Measurements from ENCODE around the gene RASSF8. TPM values are rescaled to one million over a fixed set of nuclear protein-coding genes. Genes with fewer than 3 reads are reported as not detected.
"Not testable (repeated sequence)": the region's sequence is repeated elsewhere in the genome, so short reads cannot be mapped to it uniquely, and the experiment has no call there.

Gene RASSF8
- total RNA-seq, 3 donors from 2014 or later, result 0.19 to 0.58 (median 0.53) TPM

- H3K4me3 Mint-ChIP-seq, result no peak overlapping the region
- no peak for DNase-seq
- H3K9me3 Mint-ChIP-seq, result no peaks in the 10 kb centered on the region
- no peak for ATAC-seq
- H3K4me1 Mint-ChIP-seq (ENCODE audit: low read depth), result no peaks in the 10 kb centered on the region
- H3K27me3 Mint-ChIP-seq (ENCODE audit: low read depth), result no peaks in the 10 kb centered on the region
- H3K36me3 Mint-ChIP-seq (ENCODE audit: insufficient read depth), result no peaks in the 10 kb centered on the region
Measured at GRCh38 chr12:26036877-26037276, 78.4 kb downstream of the RASSF8 start.

GRCh38 chr12:26037615-26038220 lies 79.2 kb downstream of the RASSF8 start:
- Mint-ChIP-seq H3K9me3 (no peaks in the 10 kb centered on the region), H3K4me3 (no peak overlapping the region), H3K36me3 (ENCODE audit: insufficient read depth) (no peaks in the 10 kb centered on the region), H3K27me3 (ENCODE audit: low read depth) (no peaks in the 10 kb centered on the region), H3K4me1 (ENCODE audit: low read depth) (no peaks in the 10 kb centered on the region)
- no peak for DNase-seq
- no peak for ATAC-seq

DNA sequence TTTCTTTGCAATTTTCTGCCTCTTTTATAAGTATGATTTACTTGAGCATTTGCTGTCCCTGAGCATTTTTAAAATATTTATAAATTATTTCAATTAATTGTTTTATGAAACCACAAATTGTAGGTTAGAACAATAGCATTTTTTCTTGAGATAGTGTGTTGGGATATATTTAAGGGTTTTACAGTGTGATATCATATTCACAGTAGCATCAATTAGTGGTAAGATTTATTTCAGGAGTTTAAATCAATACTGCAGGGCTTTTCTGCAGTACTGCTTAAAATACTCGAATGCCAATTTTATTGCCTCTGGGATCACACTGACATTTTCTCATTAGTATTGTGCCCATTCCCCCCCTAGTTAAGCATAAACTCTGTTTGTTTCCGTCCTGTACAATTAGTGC lies 84.2 kb downstream of the RASSF8 start:
- DNase-seq, result no peak
- Mint-ChIP-seq H3K4me3 (no peak overlapping the region), H3K27me3 (ENCODE audit: low read depth) (peaks cover 5% of the 10 kb centered on the region), H3K36me3 (ENCODE audit: insufficient read depth) (no peaks in the 10 kb centered on the region), H3K4me1 (ENCODE audit: low read depth) (no peaks in the 10 kb centered on the region), H3K9me3 (no peaks in the 10 kb centered on the region)
- no peak for ATAC-seq

DNA sequence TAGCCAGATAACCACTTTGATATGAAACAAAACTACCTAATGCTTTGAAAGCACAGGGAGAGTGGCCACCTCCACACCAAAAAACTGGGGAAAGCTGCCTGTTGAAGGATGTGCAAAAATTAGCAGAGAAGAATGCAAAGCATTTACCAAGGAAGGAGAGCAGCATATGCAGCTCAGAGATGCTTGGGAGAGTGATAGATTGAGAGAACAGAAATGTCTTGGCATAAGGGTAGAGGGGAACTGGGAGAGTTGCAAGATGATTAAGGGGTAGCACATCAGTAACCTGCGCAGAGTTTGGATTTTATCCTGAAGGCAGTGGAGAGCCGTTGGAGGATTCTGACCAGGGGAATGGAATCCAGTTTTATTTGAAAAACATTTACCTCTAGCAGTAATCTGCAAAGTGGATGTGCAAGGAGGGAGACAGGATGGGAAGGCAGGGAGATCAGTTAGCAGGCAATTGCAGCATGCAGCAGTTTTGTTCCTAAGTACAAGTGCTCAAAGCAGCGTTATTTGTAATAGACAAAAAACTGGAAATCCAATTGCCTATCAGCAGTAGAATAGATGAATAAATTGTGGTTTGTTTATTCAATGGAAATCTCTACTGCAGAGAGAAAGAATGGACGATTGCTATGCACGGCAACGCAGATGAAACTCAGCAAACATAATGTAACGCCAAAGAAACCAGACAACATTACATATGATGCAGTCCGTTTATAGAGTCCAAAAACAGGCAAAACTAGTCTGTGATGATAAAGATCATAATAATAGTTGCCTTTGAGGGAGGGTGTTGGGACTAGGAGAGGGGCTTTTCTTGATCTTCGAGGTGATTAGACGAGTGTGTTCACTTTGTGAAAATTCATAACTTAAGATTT lies 84.9 kb downstream of the RASSF8 start:
- H3K9me3 Mint-ChIP-seq, result no peaks in the 10 kb centered on the region
- H3K36me3 Mint-ChIP-seq (ENCODE audit: insufficient read depth), result no peaks in the 10 kb centered on the region
- peaks cover 5% of the 10 kb centered on the region for H3K27me3 Mint-ChIP-seq (ENCODE audit: low read depth)
- ATAC-seq (no peak), DNase-seq (no peak)
- no peaks in the 10 kb centered on the region for H3K4me1 Mint-ChIP-seq (ENCODE audit: low read depth)
- no peak overlapping the region for H3K4me3 Mint-ChIP-seq

- ATAC-seq (no peak), DNase-seq (no peak)
- H3K4me3 Mint-ChIP-seq, result no peak overlapping the region
- H3K4me1 Mint-ChIP-seq (ENCODE audit: low read depth), result no peaks in the 10 kb centered on the region
- peaks cover 5% of the 10 kb centered on the region for H3K27me3 Mint-ChIP-seq (ENCODE audit: low read depth)
- no peaks in the 10 kb centered on the region for H3K9me3 Mint-ChIP-seq
- no peaks in the 10 kb centered on the region for H3K36me3 Mint-ChIP-seq (ENCODE audit: insufficient read depth)
Measured at GRCh38 chr12:26044007-26044394, 85.5 kb downstream of the RASSF8 start.

- Mint-ChIP-seq H3K27me3 (ENCODE audit: low read depth) (peaks cover 5% of the 10 kb centered on the region), H3K4me1 (ENCODE audit: low read depth) (no peaks in the 10 kb centered on the region), H3K9me3 (no peaks in the 10 kb centered on the region), H3K36me3 (ENCODE audit: insufficient read depth) (no peaks in the 10 kb centered on the region), H3K4me3 (no peak overlapping the region)
- no peak for ATAC-seq
- DNase-seq, result no peak
Measured at GRCh38 chr12:26044592-26044991, 86.1 kb downstream of the RASSF8 start.

- DNase-seq (no peak), ATAC-seq (no peak)
- Mint-ChIP-seq H3K27me3 (ENCODE audit: low read depth) (peaks cover 5% of the 10 kb centered on the region), H3K36me3 (ENCODE audit: insufficient read depth) (no peaks in the 10 kb centered on the region), H3K4me3 (no peak overlapping the region), H3K4me1 (ENCODE audit: low read depth) (no peaks in the 10 kb centered on the region), H3K9me3 (no peaks in the 10 kb centered on the region)
Measured at GRCh38 chr12:26046203-26046602, 87.7 kb downstream of the RASSF8 start.

DNA sequence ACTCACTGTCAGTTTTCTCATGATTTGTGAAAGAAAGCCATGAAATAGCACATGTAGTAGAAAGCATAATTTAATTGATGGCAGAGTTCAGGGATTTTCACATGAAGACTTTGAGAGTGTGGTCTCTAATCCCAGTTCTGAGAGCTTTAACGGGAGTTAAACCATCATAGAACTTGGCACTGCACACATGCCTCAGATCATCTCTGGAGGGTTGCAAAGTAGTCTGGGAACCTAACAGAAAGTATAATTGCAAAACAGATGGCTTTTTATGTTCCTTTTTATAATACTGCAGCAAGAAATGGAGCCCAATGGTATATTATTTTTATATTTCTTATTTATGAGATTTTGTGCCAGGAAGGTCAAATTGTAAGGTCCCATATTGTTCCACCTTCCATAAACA lies 88.4 kb downstream of the RASSF8 start:
- H3K9me3 Mint-ChIP-seq, result no peaks in the 10 kb centered on the region
- H3K4me3 Mint-ChIP-seq, result no peak overlapping the region
- ATAC-seq (no peak), DNase-seq (no peak)
- H3K36me3 Mint-ChIP-seq (ENCODE audit: insufficient read depth), result no peaks in the 10 kb centered on the region
- H3K27me3 Mint-ChIP-seq (ENCODE audit: low read depth), result peaks cover 5% of the 10 kb centered on the region
- H3K4me1 Mint-ChIP-seq (ENCODE audit: low read depth), result no peaks in the 10 kb centered on the region

GRCh38 chr12:26047401-26048226 lies 89.1 kb downstream of the RASSF8 start:
- H3K9me3 Mint-ChIP-seq, result no peaks in the 10 kb centered on the region
- H3K36me3 Mint-ChIP-seq (ENCODE audit: insufficient read depth), result no peaks in the 10 kb centered on the region
- DNase-seq, result no peak
- peaks cover 5% of the 10 kb centered on the region for H3K27me3 Mint-ChIP-seq (ENCODE audit: low read depth)
- H3K4me3 Mint-ChIP-seq, result no peak overlapping the region
- ATAC-seq, result no peak
- no peaks in the 10 kb centered on the region for H3K4me1 Mint-ChIP-seq (ENCODE audit: low read depth)

GRCh38 chr12:26052652-26053051 lies 94.2 kb downstream of the RASSF8 start:
- Mint-ChIP-seq H3K36me3 (ENCODE audit: insufficient read depth) (no peaks in the 10 kb centered on the region), H3K4me1 (ENCODE audit: low read depth) (no peaks in the 10 kb centered on the region), H3K27me3 (ENCODE audit: low read depth) (peaks cover 2% of the 10 kb centered on the region), H3K4me3 (no peak overlapping the region), H3K9me3 (no peaks in the 10 kb centered on the region)
- no peak for ATAC-seq
- no peak for DNase-seq

GRCh38 chr12:26054383-26054782 lies 95.9 kb downstream of the RASSF8 start:
- no peaks in the 10 kb centered on the region for H3K9me3 Mint-ChIP-seq
- H3K36me3 Mint-ChIP-seq (ENCODE audit: insufficient read depth), result no peaks in the 10 kb centered on the region
- peaks cover 2% of the 10 kb centered on the region for H3K27me3 Mint-ChIP-seq (ENCODE audit: low read depth)
- no peaks in the 10 kb centered on the region for H3K4me1 Mint-ChIP-seq (ENCODE audit: low read depth)
- H3K4me3 Mint-ChIP-seq, result no peak overlapping the region
- ATAC-seq, result no peak
- DNase-seq, result no peak

GRCh38 chr12:26055087-26055486 lies 96.6 kb downstream of the RASSF8 start:
- no peaks in the 10 kb centered on the region for H3K4me1 Mint-ChIP-seq (ENCODE audit: low read depth)
- no peaks in the 10 kb centered on the region for H3K9me3 Mint-ChIP-seq
- H3K36me3 Mint-ChIP-seq (ENCODE audit: insufficient read depth), result no peaks in the 10 kb centered on the region
- peaks cover 2% of the 10 kb centered on the region for H3K27me3 Mint-ChIP-seq (ENCODE audit: low read depth)
- DNase-seq (no peak), ATAC-seq (no peak)
- H3K4me3 Mint-ChIP-seq, result no peak overlapping the region

DNA sequence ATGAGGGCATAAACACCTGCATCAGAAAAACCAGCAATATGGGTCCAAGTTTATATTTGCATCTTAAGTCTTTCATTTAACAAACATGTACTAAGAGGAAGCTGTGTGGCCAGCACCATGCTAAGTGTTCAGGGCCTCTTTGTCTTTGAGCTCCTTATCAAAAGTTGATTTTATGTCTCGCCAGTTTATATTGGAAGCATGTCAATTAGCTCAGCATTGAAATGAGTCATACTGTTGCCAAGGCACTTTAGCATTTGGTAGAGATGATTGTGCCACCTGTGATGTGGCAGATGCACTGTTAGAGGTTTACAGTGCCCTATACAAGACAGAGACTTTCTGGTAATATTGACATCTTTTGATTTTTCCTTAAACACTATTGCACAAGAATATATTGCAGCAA lies 97.9 kb downstream of the RASSF8 start:
- no peak overlapping the region for H3K4me3 Mint-ChIP-seq
- DNase-seq, result no peak
- no peaks in the 10 kb centered on the region for H3K4me1 Mint-ChIP-seq (ENCODE audit: low read depth)
- no peaks in the 10 kb centered on the region for H3K9me3 Mint-ChIP-seq
- H3K36me3 Mint-ChIP-seq (ENCODE audit: insufficient read depth), result no peaks in the 10 kb centered on the region
- peaks cover 2% of the 10 kb centered on the region for H3K27me3 Mint-ChIP-seq (ENCODE audit: low read depth)
- ATAC-seq, result no peak

GRCh38 chr12:26057271-26057670 lies 98.8 kb downstream of the RASSF8 start:
- not testable (repeated sequence) for H3K4me1 Mint-ChIP-seq (ENCODE audit: low read depth); ATAC-seq; H3K9me3 Mint-ChIP-seq; H3K27me3 Mint-ChIP-seq (ENCODE audit: low read depth); H3K36me3 Mint-ChIP-seq (ENCODE audit: insufficient read depth); DNase-seq; H3K4me3 Mint-ChIP-seq
